ENCODE data around the gene PPP2R5E.

- TF ChIP-seq CTCF (IDR thresholded peaks at IDR 0.05; ENCODE audit: low read length) (no peak), EZH2 (IDR thresholded peaks at IDR 0.05; ENCODE audit: borderline replicate concordance, low read length) (no peak)
Observed at GRCh38 chr14:63394432-63394831, 148.7 kb downstream of the PPP2R5E start.

Measured in OCI-LY1 (cell line).